Suprapubic skin (tissue), 4 donors: ENCODE measurements around the gene TRIM47.

Experiments
- EP300 ChIP-seq: sonication (generic); formaldehyde crosslinking; IDR thresholded peaks from one replicate; pipeline ENCODE4 v1.6.1; 2017; ENCODE audit warnings: antibody characterized with exemption
- POLR2A ChIP-seq, 2 donors: fragments of 450-650 bp; IDR thresholded peaks; one replicate each; pipeline ENCODE4 v1.6.1; 2017; ENCODE audit warnings: antibody characterized with exemption in 2 of 2, mild to moderate bottlenecking in 2 of 2, moderate library complexity in 2 of 2
- POLR2AphosphoS5 ChIP-seq, 3 donors: sonication (generic); formaldehyde crosslinking; IDR thresholded peaks; one replicate each; pipeline ENCODE4 v1.6.1; 2017; ENCODE audit warnings: antibody characterized with exemption in 3 of 3
- TF ChIP-seq, protein P1 (sequence below), 2 donors: fragments of 200-600 bp in 1 of 2; fragments of 450-650 bp in 1 of 2; sonication (generic) in 1 of 2; IDR thresholded peaks; one replicate each; pipeline ENCODE4 v1.5.1; 2016 to 2019; ENCODE audit warnings: antibody characterized with exemption in 2 of 2, mild to moderate bottlenecking in 1 of 2, moderate library complexity in 1 of 2

DNA sequence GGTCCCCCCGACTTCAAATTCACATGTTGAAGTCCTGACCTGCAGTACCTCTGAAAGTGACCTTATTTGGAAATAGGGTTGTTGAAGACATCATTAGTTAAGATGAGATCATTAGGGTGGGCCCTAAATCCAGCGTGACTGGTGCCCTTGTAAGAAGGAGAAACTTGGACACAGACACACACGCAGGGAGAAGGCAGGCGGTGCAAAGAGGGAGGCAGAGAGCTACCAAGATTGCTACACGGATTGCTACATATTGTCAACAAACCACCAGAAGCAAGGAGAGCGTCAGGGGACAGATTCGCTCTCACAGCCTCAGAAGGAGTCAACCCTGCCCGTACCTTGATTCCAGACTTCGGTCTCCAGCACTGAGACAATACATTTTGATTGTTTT, 16.5 kb downstream of the TRIM47 start:
- TF ChIP-seq, protein P1, sequence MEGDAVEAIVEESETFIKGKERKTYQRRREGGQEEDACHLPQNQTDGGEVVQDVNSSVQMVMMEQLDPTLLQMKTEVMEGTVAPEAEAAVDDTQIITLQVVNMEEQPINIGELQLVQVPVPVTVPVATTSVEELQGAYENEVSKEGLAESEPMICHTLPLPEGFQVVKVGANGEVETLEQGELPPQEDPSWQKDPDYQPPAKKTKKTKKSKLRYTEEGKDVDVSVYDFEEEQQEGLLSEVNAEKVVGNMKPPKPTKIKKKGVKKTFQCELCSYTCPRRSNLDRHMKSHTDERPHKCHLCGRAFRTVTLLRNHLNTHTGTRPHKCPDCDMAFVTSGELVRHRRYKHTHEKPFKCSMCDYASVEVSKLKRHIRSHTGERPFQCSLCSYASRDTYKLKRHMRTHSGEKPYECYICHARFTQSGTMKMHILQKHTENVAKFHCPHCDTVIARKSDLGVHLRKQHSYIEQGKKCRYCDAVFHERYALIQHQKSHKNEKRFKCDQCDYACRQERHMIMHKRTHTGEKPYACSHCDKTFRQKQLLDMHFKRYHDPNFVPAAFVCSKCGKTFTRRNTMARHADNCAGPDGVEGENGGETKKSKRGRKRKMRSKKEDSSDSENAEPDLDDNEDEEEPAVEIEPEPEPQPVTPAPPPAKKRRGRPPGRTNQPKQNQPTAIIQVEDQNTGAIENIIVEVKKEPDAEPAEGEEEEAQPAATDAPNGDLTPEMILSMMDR (IDR thresholded peaks at IDR 0.05) = no peak
- TF ChIP-seq POLR2A (IDR thresholded peaks at IDR 0.05) = peak in 1 of 2 donors; percentile 65
- peak in 1 of 3 donors; percentile 67 for TF ChIP-seq POLR2AphosphoS5 (IDR thresholded peaks at IDR 0.05)
- TF ChIP-seq EP300 = no peak
